Mucosa of descending colon (tissue), 3 donors: ENCODE measurements around the gene GSN. TPM values are rescaled to one million over a fixed set of nuclear protein-coding genes. Genes with fewer than 3 reads are reported as not detected.

Source experiments
- ATAC-seq: fragments of 200-7000 bp; cut with Tn5 transposase; one replicate; pipeline ENCODE4 v1.9.1; 2020; ENCODE audit warnings: mild to moderate bottlenecking, moderate library complexity
- DNase-seq, 3 donors: peaks; one replicate each; pipeline ENCODE4 v3.0.0-alpha.2; 2020
- H3K36me3 ChIP-seq: fragments of 200-600 bp; one replicate; pipeline ENCODE4 v1.8.0; 2021; ENCODE audit warnings: low read depth, mild to moderate bottlenecking
- H3K4me1 ChIP-seq: fragments of 200-600 bp; one replicate; pipeline ENCODE4 v1.8.0; 2021; ENCODE audit warnings: low read depth, mild to moderate bottlenecking
- H3K4me3 ChIP-seq: fragments of 200-600 bp; one replicate; pipeline ENCODE4 v1.8.0; 2021; ENCODE audit warnings: mild to moderate bottlenecking
- H3K9me3 ChIP-seq: fragments of 200-600 bp; one replicate; pipeline ENCODE4 v1.8.0; 2021; ENCODE audit warnings: mild to moderate bottlenecking
- CTCF ChIP-seq: fragments of 200-600 bp; IDR thresholded peaks from one replicate; pipeline ENCODE4 v1.8.0; 2022; ENCODE audit warnings: antibody characterized with exemption, mild to moderate bottlenecking
- intact Hi-C, 2 donors: fragments of 100-400 bp; cut with DNase I in 1 of 2; cut with micrococcal nuclease in 1 of 2; formaldehyde crosslinking; loops; one replicate each; pipeline versions ENCODE4 v1.11.0 to v1.11.1; 2022; cut with DNase I, micrococcal nuclease
- total RNA-seq, 3 donors: library from RNA; stranded (reverse); fragmentation: NEBNext Ultra II Directional in 2 of 3; extraction: Animal tissue kit (Norgen Biotek cat#: 25700) in 2 of 3; gene quantifications; one replicate each; pipeline versions ENCODE4 v1.2.1 to v1.2.4, GENCODE V29; 2021 to 2023
- donor health status: DM: no; HTN: no; CAD: no; lungs with moderate emphysema.
- donor health status: DM: no; HTN: no; CAD: no.
- donor health status: DM: no; HTN: yes; CAD: no.

Gene GSN
- total RNA-seq, 3 donors from 2014 or later, result 443 to 952 (median 937) TPM

DNA sequence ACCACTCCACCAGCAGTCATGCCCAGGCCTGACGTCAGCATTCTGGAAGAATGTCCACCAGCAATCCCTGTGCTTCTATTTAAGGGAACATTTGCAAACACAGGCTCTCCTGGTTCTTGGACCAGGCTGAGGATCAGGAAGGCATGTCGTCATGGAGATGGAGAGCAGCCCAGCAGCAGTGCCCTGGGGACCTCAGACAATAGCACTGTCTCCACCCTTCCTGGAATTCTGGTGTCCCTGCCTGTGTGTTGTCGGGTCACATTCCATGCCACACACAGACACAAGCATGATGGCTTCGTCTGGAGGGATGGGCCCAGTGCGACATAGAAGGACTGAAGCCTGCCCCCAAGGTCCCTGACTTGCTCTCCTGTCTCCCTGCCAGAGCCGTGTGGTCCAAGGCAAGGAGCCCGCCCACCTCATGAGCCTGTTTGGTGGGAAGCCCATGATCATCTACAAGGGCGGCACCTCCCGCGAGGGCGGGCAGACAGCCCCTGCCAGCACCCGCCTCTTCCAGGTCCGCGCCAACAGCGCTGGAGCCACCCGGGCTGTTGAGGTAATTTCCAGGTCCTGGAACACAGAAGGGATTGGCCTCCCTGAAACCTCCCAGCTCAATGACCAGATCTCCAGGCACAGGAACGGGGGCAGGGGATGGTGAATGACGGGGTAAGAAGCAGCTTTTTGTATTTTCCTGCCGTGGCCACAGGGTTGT is 58.3 kb downstream of the GSN start:
- Histone ChIP-seq H3K4me3 (no peak overlapping the region), H3K9me3 (no peaks in the 10 kb centered on the region), H3K36me3 (peaks cover 12% of the 10 kb centered on the region), H3K4me1 (peaks cover 10% of the 10 kb centered on the region)
- TF ChIP-seq CTCF, result no peak
- intact Hi-C loops, result loop anchor here (10.0 kb wide), 3 partner anchors 49 to 111 kb away; partner anchors contain the start of genes GSN (in 1 of the 2) and STOM (in 1 of the 2)
- peak; percentile 11 for ATAC-seq
- peak in 2 of 3 donors; percentile 45 to 78 for DNase-seq

- Histone ChIP-seq H3K36me3 (peaks cover 12% of the 10 kb centered on the region), H3K4me3 (no peak overlapping the region), H3K4me1 (peaks cover 7% of the 10 kb centered on the region), H3K9me3 (no peaks in the 10 kb centered on the region)
- intact Hi-C loops, result loop anchor here (10.0 kb wide), 3 partner anchors 48 to 112 kb away; partner anchors contain the start of genes GSN (in 1 of the 2) and STOM (in 1 of the 2)
- peak in 1 of 3 donors; percentile 46 for DNase-seq
- ATAC-seq, result no peak
- no peak for TF ChIP-seq CTCF
Measured at GRCh38 chr9:121326901-121327613, 59.1 kb downstream of the GSN start.

DNA sequence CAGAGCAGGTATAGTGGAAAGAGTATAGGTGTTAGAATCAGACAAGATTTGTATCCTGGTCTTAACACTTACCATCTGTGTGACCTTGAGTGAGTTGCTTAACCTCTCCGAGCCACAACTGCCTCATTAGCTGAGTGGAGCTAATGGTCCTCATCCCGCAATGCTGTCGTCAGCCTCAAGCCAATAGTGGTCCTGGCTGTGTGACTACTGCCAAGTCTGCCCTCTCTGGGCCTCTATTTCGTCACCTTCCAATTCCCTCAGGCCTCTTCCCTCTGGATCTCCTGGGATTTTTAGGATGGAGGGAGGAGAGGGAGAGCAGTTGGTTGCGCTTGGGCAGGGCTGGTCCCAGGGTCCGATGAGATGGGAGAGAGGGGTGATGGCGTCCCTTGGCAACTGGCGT is 60.5 kb downstream of the GSN start:
- Histone ChIP-seq H3K4me3 (no peak overlapping the region), H3K4me1 (no peaks in the 10 kb centered on the region), H3K36me3 (peaks cover 12% of the 10 kb centered on the region), H3K9me3 (no peaks in the 10 kb centered on the region)
- no peak for TF ChIP-seq CTCF
- intact Hi-C loops, result loop anchor here (10.0 kb wide), 3 partner anchors 46 to 114 kb away; partner anchors contain the start of genes GSN (in 1 of the 2) and STOM (in 1 of the 2)
- DNase-seq (no peak), ATAC-seq (no peak)

GRCh38 chr9:121328876-121329681 is 61.1 kb downstream of the GSN start:
- peak; percentile 70 for ATAC-seq

More at GRCh38 chr9:121328876-121329681, 61.1 kb downstream of the GSN start:
- no peaks in the 10 kb centered on the region for H3K9me3 ChIP-seq
- no peak overlapping the region for H3K4me3 ChIP-seq
- H3K4me1 ChIP-seq, result no peaks in the 10 kb centered on the region
- DNase-seq, result no peak
- no peak for TF ChIP-seq CTCF
- intact Hi-C loops, result loop anchor here (10.0 kb wide), 3 partner anchors 46 to 114 kb away; partner anchors contain the start of genes GSN (in 1 of the 2) and STOM (in 1 of the 2)
- H3K36me3 ChIP-seq, result peaks cover 12% of the 10 kb centered on the region
